Natural killer cell (primary cell): ENCODE measurements around the gene CTNNA2. TPM values are rescaled to one million over a fixed set of nuclear protein-coding genes. Genes with fewer than 3 reads are reported as not detected.

Experiments used
- ATAC-seq, 3 donors: fragments of 150-1000 bp in 2 of 3; fragments of 200-7000 bp in 1 of 3; cut with Tn5 transposase; 1 replicate in 1 of 3; 2 replicates in 2 of 3; pipeline ENCODE4 v1.10.0; 2021; ENCODE audit warnings: mild to moderate bottlenecking in 2 of 3, moderate library complexity in 2 of 3
- DNase-seq, 2 donors: peaks; one replicate each; pipeline versions ENCODE4 v3.0.0 to v3.0.0-alpha.2; 2013 to 2021; ENCODE audit warnings: mixed read lengths in 1 of 2
- H3K27ac ChIP-seq: one replicate; pipeline ENCODE4 v1.5.1; 2013; ENCODE audit warnings: mild to moderate bottlenecking, low read length
- H3K27me3 ChIP-seq: one replicate; pipeline ENCODE4 v1.6.1; 2013; ENCODE audit warnings: low read length; ENCODE audit not compliant: control insufficient read depth, insufficient read depth
- H3K36me3 ChIP-seq: one replicate; pipeline ENCODE4 v1.6.1; 2013; ENCODE audit warnings: low read length; ENCODE audit not compliant: control insufficient read depth, insufficient read depth
- H3K4me1 ChIP-seq: one replicate; pipeline ENCODE4 v1.6.1; 2013; ENCODE audit warnings: low read length; ENCODE audit not compliant: control insufficient read depth, insufficient read depth
- H3K4me3 ChIP-seq: one replicate; pipeline ENCODE4 v1.5.1; 2013; ENCODE audit warnings: low read length
- H3K9me3 ChIP-seq: one replicate; pipeline ENCODE4 v1.6.1; 2013; ENCODE audit warnings: low read length; ENCODE audit not compliant: control insufficient read depth, insufficient read depth
- H3K27ac Mint-ChIP-seq, 2 donors: one replicate each; pipeline ENCODE4 v1.8.0; 2022; ENCODE audit warnings: mild to moderate bottlenecking in 2 of 2, mixed read lengths in 2 of 2, moderate library complexity in 1 of 2
- H3K27me3 Mint-ChIP-seq, 2 donors: one replicate each; pipeline ENCODE4 v1.8.0; 2022; ENCODE audit warnings: low read depth in 2 of 2, mixed read lengths in 2 of 2
- H3K36me3 Mint-ChIP-seq: one replicate; pipeline ENCODE4 v1.8.0; 2022; ENCODE audit warnings: mixed read lengths
- H3K4me1 Mint-ChIP-seq, 2 donors: one replicate each; pipeline ENCODE4 v1.8.0; 2022; ENCODE audit warnings: mixed read lengths in 2 of 2
- H3K4me3 Mint-ChIP-seq: one replicate; pipeline ENCODE4 v1.8.0; 2022; ENCODE audit warnings: mild to moderate bottlenecking, moderate library complexity, mixed read lengths
- H3K9me3 Mint-ChIP-seq, 2 donors: one replicate each; pipeline ENCODE4 v1.8.0; 2022; ENCODE audit warnings: mixed read lengths in 2 of 2
- CTCF ChIP-seq: fragments of 200-600 bp; IDR thresholded peaks from one replicate; pipeline ENCODE4 v1.8.0; 2022; ENCODE audit warnings: antibody characterized with exemption
- WGBS: methylation state at CpG from one replicate; pipeline ENCODE4 v1.1.7; 2013; ENCODE audit warnings: missing lambda C conversion rate; ENCODE audit not compliant: insufficient coverage; 5-methylcytosine and 5-hydroxymethylcytosine counted together
- intact Hi-C: fragments of 100-400 bp; cut with micrococcal nuclease; formaldehyde crosslinking; loops from one replicate; pipeline ENCODE4 v1.14.2; 2022
- total RNA-seq, 4 donors: library from RNA; stranded (reverse); fragments of 120-200 nt in 1 of 4; gene quantifications; one replicate each; pipeline versions ENCODE4 v1.2.3 to v1.2.4, GENCODE V29; 2013 to 2022

The CTNNA2 gene
- total RNA-seq, 3 donors from 2014 or later (not counting 1 experiment from before 2014, with no cell fraction given), result not detected

GRCh38 chr2:79552653-79553052 lies 39.8 kb downstream of the CTNNA2 start:
- intact Hi-C loops, result no loop called here
- H3K36me3 Mint-ChIP-seq, result peaks cover 30% of the 10 kb centered on the region
- Histone ChIP-seq H3K27me3 (no peaks in the 10 kb centered on the region), H3K36me3 (no peaks in the 10 kb centered on the region), H3K27ac (no peak overlapping the region), H3K4me3 (no peak overlapping the region), H3K9me3 (peaks cover 20% of the 10 kb centered on the region), H3K4me1 (no peaks in the 10 kb centered on the region)
- TF ChIP-seq CTCF, result no peak
- H3K27ac Mint-ChIP-seq, result no peak overlapping the region
- no peak for ATAC-seq
- no peaks in the 10 kb centered on the region for H3K4me1 Mint-ChIP-seq
- 70% methylated on average over 1 of the region's 1 CpG for WGBS
- H3K27me3 Mint-ChIP-seq, result no peaks in the 10 kb centered on the region
- no peak for DNase-seq
- peaks cover 8 to 26% of the 10 kb centered on the region in 2 donors for H3K9me3 Mint-ChIP-seq
- no peak overlapping the region for H3K4me3 Mint-ChIP-seq

- H3K27ac ChIP-seq, result no peak overlapping the region
- H3K36me3 Mint-ChIP-seq, result peaks cover 17% of the 10 kb centered on the region
- DNase-seq (no peak), ATAC-seq (no peak)
- H3K4me1 Mint-ChIP-seq, result no peaks in the 10 kb centered on the region
- no peak overlapping the region for H3K4me3 Mint-ChIP-seq
- H3K27me3 ChIP-seq, result no peaks in the 10 kb centered on the region
- H3K9me3 ChIP-seq, result peaks cover 14% of the 10 kb centered on the region
- H3K36me3 ChIP-seq, result no peaks in the 10 kb centered on the region
- no peak for TF ChIP-seq CTCF
- intact Hi-C loops, result no loop called here
- no peak overlapping the region for H3K4me3 ChIP-seq
- no peaks in the 10 kb centered on the region for H3K4me1 ChIP-seq
- H3K27me3 Mint-ChIP-seq, result no peaks in the 10 kb centered on the region
- H3K27ac Mint-ChIP-seq, result no peak overlapping the region
- H3K9me3 Mint-ChIP-seq, result peaks cover 15 to 32% of the 10 kb centered on the region in 2 donors
Measured at GRCh38 chr2:79554899-79555298, 42.0 kb downstream of the CTNNA2 start.

- ATAC-seq (no peak), DNase-seq (no peak)
- no peaks in the 10 kb centered on the region for H3K27me3 ChIP-seq
- H3K4me3 ChIP-seq, result no peak overlapping the region
- Mint-ChIP-seq H3K27me3 (no peaks in the 10 kb centered on the region), H3K9me3 (peaks cover 22 to 30% of the 10 kb centered on the region in 2 donors), H3K4me1 (no peaks in the 10 kb centered on the region), H3K4me3 (no peak overlapping the region), H3K36me3 (peaks cover 14% of the 10 kb centered on the region), H3K27ac (no peak overlapping the region)
- no peaks in the 10 kb centered on the region for H3K36me3 ChIP-seq
- no peak overlapping the region for H3K27ac ChIP-seq
- 85% methylated on average over 2 of the region's 6 CpGs for WGBS
- H3K4me1 ChIP-seq, result no peaks in the 10 kb centered on the region
- peaks cover 10% of the 10 kb centered on the region for H3K9me3 ChIP-seq
- TF ChIP-seq CTCF, result no peak
- intact Hi-C loops, result no loop called here
Measured at GRCh38 chr2:79564065-79564464, 51.2 kb downstream of the CTNNA2 start.

GRCh38 chr2:79569048-79569447 lies 56.2 kb downstream of the CTNNA2 start:
- DNase-seq (no peak), ATAC-seq (no peak)
- no peaks in the 10 kb centered on the region for H3K36me3 ChIP-seq
- H3K4me3 ChIP-seq, result no peak overlapping the region
- intact Hi-C loops, result no loop called here
- peaks cover 11% of the 10 kb centered on the region for H3K9me3 ChIP-seq
- no peak overlapping the region for H3K4me3 Mint-ChIP-seq
- no peak overlapping the region for H3K27ac ChIP-seq
- no peaks in the 10 kb centered on the region for H3K4me1 Mint-ChIP-seq
- H3K27me3 Mint-ChIP-seq, result no peaks in the 10 kb centered on the region
- H3K36me3 Mint-ChIP-seq, result peaks cover 14% of the 10 kb centered on the region
- H3K4me1 ChIP-seq, result no peaks in the 10 kb centered on the region
- H3K9me3 Mint-ChIP-seq, result peaks cover 17 to 20% of the 10 kb centered on the region in 2 donors
- TF ChIP-seq CTCF, result no peak
- WGBS, result 78% methylated on average over 4 of the region's 5 CpGs
- no peaks in the 10 kb centered on the region for H3K27me3 ChIP-seq
- no peak overlapping the region for H3K27ac Mint-ChIP-seq
